Peyer's patch (tissue), 4 donors: ENCODE measurements around the gene ADAP1.

Source experiments
- POLR2A ChIP-seq, 2 donors: fragments of 450-650 bp; IDR thresholded peaks; one replicate each; pipeline ENCODE4 v1.5.1; 2017; ENCODE audit warnings: antibody characterized with exemption in 2 of 2, mild to moderate bottlenecking in 2 of 2, moderate library complexity in 2 of 2
- TF ChIP-seq, protein P1 (sequence below), 6 experiments: fragments of 450-650 bp in 4 of 6; fragments of 200-600 bp in 2 of 6; sonication (generic) in 1 of 6; IDR thresholded peaks; one replicate each; pipeline ENCODE4 v1.5.1; 2017 to 2019; ENCODE audit warnings: antibody characterized with exemption in 6 of 6, mild to moderate bottlenecking in 3 of 6, moderate library complexity in 1 of 6

DNA sequence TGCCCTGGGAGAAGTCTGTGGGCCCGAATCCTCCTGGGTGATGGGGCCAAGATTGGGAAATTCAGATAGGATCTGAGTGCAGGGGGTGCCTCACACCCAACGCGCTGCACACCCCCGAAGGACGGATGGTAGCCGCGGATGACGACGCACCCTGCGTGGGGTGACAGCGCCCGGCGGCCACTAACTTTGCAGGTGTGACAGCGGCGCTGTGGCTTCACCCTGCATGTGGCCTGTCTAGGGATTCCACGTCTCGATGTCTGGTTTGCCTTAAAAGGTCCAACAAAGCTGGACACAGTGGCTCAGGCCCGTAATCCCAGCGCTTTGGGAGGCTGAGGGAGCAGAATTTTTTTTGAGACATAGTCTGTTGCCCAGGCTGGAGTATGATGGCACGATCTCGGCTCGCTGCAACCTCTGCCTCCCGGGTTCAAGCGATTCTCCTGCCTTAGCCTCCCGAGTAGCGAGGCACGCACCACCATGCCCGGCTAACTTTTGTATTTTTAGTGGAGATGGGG, 18.6 kb downstream of the ADAP1 start:
- TF ChIP-seq, protein P1, sequence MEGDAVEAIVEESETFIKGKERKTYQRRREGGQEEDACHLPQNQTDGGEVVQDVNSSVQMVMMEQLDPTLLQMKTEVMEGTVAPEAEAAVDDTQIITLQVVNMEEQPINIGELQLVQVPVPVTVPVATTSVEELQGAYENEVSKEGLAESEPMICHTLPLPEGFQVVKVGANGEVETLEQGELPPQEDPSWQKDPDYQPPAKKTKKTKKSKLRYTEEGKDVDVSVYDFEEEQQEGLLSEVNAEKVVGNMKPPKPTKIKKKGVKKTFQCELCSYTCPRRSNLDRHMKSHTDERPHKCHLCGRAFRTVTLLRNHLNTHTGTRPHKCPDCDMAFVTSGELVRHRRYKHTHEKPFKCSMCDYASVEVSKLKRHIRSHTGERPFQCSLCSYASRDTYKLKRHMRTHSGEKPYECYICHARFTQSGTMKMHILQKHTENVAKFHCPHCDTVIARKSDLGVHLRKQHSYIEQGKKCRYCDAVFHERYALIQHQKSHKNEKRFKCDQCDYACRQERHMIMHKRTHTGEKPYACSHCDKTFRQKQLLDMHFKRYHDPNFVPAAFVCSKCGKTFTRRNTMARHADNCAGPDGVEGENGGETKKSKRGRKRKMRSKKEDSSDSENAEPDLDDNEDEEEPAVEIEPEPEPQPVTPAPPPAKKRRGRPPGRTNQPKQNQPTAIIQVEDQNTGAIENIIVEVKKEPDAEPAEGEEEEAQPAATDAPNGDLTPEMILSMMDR (IDR thresholded peaks at IDR 0.05): no peak
- TF ChIP-seq POLR2A (IDR thresholded peaks at IDR 0.05): no peak
